ENCODE results near the gene CCDC51. TPM values are rescaled to one million over a fixed set of nuclear protein-coding genes. Genes with fewer than 3 reads are reported as not detected.

Gene CCDC51
- polyA plus RNA-seq, 1 donor (not counting 4 experiments of a cell fraction or from before 2014, with no cell fraction given) = 27.9 TPM

DNA sequence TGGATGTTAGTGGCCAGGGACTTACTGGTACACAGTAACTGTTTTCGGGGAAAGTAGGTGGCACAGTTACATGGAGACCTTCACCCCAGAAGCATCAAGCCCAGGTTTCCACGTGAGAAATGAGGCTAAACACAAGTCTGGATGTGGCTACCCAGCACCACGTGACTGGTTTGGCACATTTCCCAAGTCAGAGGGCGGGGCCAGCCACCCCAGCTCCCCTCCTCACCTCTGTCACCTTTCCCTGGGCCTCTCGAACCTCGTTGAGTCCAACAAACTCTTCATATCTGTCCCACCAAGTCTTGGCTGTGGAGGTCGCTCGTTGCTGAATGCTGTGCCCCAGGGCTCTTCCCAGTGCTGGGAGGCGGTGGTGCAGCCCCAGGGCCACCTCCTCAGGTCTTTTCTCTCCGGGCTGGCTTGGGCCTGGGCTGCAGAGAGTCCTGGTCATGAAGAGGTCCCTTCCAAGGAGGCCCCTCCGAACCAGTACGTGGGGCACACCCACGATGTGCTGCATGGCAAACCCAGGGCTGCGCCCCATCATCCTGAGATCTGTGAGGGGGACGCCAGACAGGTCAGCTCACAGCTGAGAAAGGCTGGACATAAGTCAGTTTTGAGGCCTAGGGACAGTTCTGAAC lies 5.2 kb downstream of the CCDC51 start:
- Histone ChIP-seq H3K36me3 (ENCODE audit: control insufficient read depth in 2 of 2, extremely low read depth in 1 of 2, insufficient read depth in 2 of 2, low read length in 2 of 2) (peaks cover 4 to 18% of the 10 kb centered on the region in 2 experiments), H3K27me3 (ENCODE audit: control insufficient read depth, extremely low read depth, insufficient read depth, low read length) (no peaks in the 10 kb centered on the region), H3K4me3 (ENCODE audit: control insufficient read depth in 2 of 3, extremely low read depth in 1 of 3, insufficient read depth in 2 of 3, low read depth in 1 of 3, low read length in 3 of 3) (no peak overlapping the region), H3K4me1 (ENCODE audit: control insufficient read depth, extremely low read depth, insufficient read depth, low read length) (peaks cover 65% of the 10 kb centered on the region), H3K9me1 (ENCODE audit: control insufficient read depth, extremely low read depth, insufficient read depth, low read length) (no peaks in the 10 kb centered on the region), H4K20me1 (ENCODE audit: control insufficient read depth, extremely low read depth, insufficient read depth, low read length) (no peaks in the 10 kb centered on the region), H3K9ac (ENCODE audit: control insufficient read depth, extremely low read depth, insufficient read depth, low read length) (peak overlapping the region; percentile 52), H3K79me2 (ENCODE audit: control insufficient read depth, insufficient read depth, low read length) (peaks cover 13% of the 10 kb centered on the region), H3K4me2 (ENCODE audit: control insufficient read depth, extremely low read depth, insufficient read depth, low read depth, low read length) (peak overlapping the region; percentile 67), H3K9me3 (ENCODE audit: control insufficient read depth, low read depth, low read length) (no peaks in the 10 kb centered on the region), H2AFZ (ENCODE audit: control insufficient read depth, low read length) (no peak overlapping the region), H3K27ac (ENCODE audit: control insufficient read depth, insufficient read depth, low read length) (peak overlapping the region; percentile 79)
- FAIRE-seq (no peak), DNase-seq (ENCODE audit: low read depth, low spot score) (no peak)
- TF ChIP-seq EZH2 (IDR thresholded peaks at IDR 0.05; ENCODE audit: low read length) = no peak
- no peak for TF ChIP-seq CTCF (optimal IDR thresholded peaks at IDR 0.05 in 1 of 3, IDR thresholded peaks at IDR 0.05 in 1 of 3, conservative IDR thresholded peaks at IDR 0.05 in 1 of 3; ENCODE audit: extremely low read depth in 1 of 3, insufficient read depth in 2 of 3, low read length in 3 of 3)
- dilution Hi-C loops (cut with MboI; ENCODE audit: extremely low pct_ligation_motif_present, low sequenced_read_pairs) = loop anchor here (25.0 kb wide), 1 partner anchor 172 kb away; no protein-coding TSS in a partner anchor

DNA sequence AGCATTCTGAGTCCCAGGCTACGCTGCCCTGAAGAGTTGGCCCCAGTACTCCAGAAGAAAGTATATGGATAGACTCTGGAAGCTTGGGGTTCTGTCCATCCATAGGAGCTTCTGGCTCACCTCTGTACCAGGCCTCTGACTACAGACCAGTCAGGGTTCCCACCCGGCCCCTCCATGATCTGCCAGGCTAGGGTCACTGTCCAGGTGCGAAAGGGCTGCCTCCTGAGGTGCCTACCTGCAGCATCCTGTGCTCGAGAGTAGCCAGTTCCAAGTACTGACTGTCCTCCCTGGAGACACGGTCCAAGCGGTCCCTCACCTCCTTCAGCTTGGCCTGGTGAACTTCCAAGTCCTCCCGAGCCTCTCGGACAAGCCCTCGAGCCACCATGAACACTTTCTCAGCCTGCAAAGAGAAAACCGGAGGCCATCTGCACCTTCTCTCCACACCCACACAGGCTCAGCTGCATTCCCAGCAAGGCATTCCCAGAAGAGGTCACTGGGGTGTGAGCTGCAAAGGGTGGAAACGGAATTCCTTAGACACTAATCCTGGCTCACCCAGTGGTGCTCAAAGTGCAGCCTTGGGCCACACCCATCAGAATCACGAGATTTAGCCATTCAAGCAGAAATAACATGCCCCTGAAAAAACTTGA lies 6.3 kb downstream of the CCDC51 start:
- Histone ChIP-seq H3K27ac (ENCODE audit: control insufficient read depth, insufficient read depth, low read length) (peak overlapping the region; percentile 79), H3K9me1 (ENCODE audit: control insufficient read depth, extremely low read depth, insufficient read depth, low read length) (no peaks in the 10 kb centered on the region), H3K27me3 (ENCODE audit: control insufficient read depth, extremely low read depth, insufficient read depth, low read length) (no peaks in the 10 kb centered on the region), H3K36me3 (ENCODE audit: control insufficient read depth in 2 of 2, extremely low read depth in 1 of 2, insufficient read depth in 2 of 2, low read length in 2 of 2) (peaks cover 4 to 18% of the 10 kb centered on the region in 2 experiments), H3K4me1 (ENCODE audit: control insufficient read depth, extremely low read depth, insufficient read depth, low read length) (peaks cover 59% of the 10 kb centered on the region), H3K9ac (ENCODE audit: control insufficient read depth, extremely low read depth, insufficient read depth, low read length) (peak overlapping the region; percentile 52), H4K20me1 (ENCODE audit: control insufficient read depth, extremely low read depth, insufficient read depth, low read length) (no peaks in the 10 kb centered on the region), H3K4me2 (ENCODE audit: control insufficient read depth, extremely low read depth, insufficient read depth, low read depth, low read length) (peak overlapping the region; percentile 67), H2AFZ (ENCODE audit: control insufficient read depth, low read length) (no peak overlapping the region), H3K9me3 (ENCODE audit: control insufficient read depth, low read depth, low read length) (no peaks in the 10 kb centered on the region), H3K79me2 (ENCODE audit: control insufficient read depth, insufficient read depth, low read length) (peaks cover 10% of the 10 kb centered on the region), H3K4me3 (ENCODE audit: control insufficient read depth in 2 of 3, extremely low read depth in 1 of 3, insufficient read depth in 2 of 3, low read depth in 1 of 3, low read length in 3 of 3) (peak overlapping the region; percentile 9 to 36 (median 29))
- FAIRE-seq (peak; percentile 98), DNase-seq (ENCODE audit: low read depth, low spot score) (no peak)
- dilution Hi-C loops (cut with MboI; ENCODE audit: extremely low pct_ligation_motif_present, low sequenced_read_pairs) = loop anchor here (25.0 kb wide), 1 partner anchor 171 kb away; no protein-coding TSS in a partner anchor
- TF ChIP-seq EZH2 (IDR thresholded peaks at IDR 0.05; ENCODE audit: low read length) = no peak

All from keratinocyte (primary cell).